ENCODE measurements around the gene RUNX3.

DNA sequence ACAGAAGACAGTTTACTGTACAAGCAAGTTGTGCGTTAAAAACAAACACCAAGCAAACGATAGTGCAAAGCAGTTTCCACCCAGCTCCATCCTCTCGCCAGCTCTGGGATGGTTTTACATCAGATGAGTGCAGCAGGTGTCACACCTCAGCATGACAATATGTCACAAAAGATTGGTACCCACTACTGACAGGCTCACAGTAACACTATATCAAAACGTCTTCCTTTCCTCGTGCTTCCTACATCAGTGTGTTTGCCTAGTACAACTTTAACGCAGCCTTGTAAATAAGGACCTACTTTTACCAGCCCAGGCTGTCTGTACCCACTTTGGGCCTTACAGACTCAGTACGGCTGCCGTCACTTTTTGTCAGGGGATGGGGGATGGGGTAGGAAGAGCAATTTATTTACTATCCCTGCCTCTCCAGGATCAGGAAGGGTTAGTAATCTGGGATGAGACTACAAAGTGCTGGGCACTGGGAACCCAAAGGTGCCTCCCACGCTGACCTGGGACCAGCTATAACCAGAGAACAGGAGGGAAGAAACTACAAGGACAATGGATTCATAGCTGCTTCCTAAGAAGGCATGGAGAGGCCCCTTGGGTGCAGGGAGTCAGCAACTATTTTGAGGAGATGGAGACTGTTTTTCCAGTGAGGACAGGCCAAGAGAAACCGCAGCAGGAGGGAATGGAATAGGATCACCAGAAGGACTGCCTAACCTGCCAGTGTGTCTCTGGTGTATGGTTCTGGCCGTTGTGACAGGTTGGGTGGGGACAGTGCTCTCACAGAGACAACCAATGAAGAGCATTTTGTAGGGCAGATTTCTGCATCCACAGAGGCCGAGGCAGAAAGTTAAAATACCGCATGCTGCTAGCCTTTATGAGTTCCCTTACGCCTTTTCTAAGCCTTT, 30.2 kb downstream of the RUNX3 start:
- TF ChIP-seq CTCF (conservative IDR thresholded peaks at IDR 0.05 in 1 of 2, IDR thresholded peaks at IDR 0.05 in 1 of 2; ENCODE audit: extremely low read depth in 1 of 2, insufficient read depth in 1 of 2, low read depth in 1 of 2, low read length in 2 of 2) (no peak), EZH2 (IDR thresholded peaks at IDR 0.05; ENCODE audit: borderline replicate concordance, low read length) (no peak)

Data from mammary epithelial cell (primary cell).